Stomach (tissue), 9 donors: ENCODE measurements around the gene SMCO4. TPM values are rescaled to one million over a fixed set of nuclear protein-coding genes. Genes with fewer than 3 reads are reported as not detected.

ENCODE experiments used
- DNase-seq, 2 donors: peaks; one replicate each; pipeline versions ENCODE4 v3.0.0 to v3.0.0-alpha.2; 2013 to 2019
- H3K27ac ChIP-seq, 5 donors: fragments of 200-600 bp in 4 of 5; sonication (generic) in 4 of 5; one replicate each; pipeline ENCODE4 v1.5.1; 2013 to 2019; ENCODE audit warnings: mild to moderate bottlenecking in 1 of 5, moderate library complexity in 1 of 5
- H3K27me3 ChIP-seq, 3 donors: fragments of 200-600 bp; sonication (generic); one replicate each; pipeline ENCODE4 v1.5.1; 2017 to 2019; ENCODE audit warnings: mixed run types in 1 of 3
- H3K36me3 ChIP-seq, 4 donors: fragments of 200-600 bp; sonication (generic); 1 replicate in 3 of 4; 2 replicates in 1 of 4; pipeline ENCODE4 v1.5.1; 2016 to 2019
- H3K4me1 ChIP-seq, 4 donors: fragments of 200-600 bp; sonication (generic); one replicate each; pipeline ENCODE4 v1.5.1; 2016 to 2019
- H3K4me3 ChIP-seq, 4 donors: fragments of 200-600 bp; sonication (generic) in 3 of 4; one replicate each; pipeline ENCODE4 v1.5.1; 2016 to 2019; ENCODE audit warnings: mild to moderate bottlenecking in 1 of 4
- H3K9me3 ChIP-seq, 4 donors: fragments of 200-600 bp; sonication (generic); one replicate each; pipeline ENCODE4 v1.5.1; 2016 to 2019
- CTCF ChIP-seq, 7 experiments: fragments of 450-650 bp in 4 of 7; fragments of 200-600 bp in 3 of 7; sonication (generic) in 3 of 7; IDR thresholded peaks; one replicate each; pipeline ENCODE4 v1.5.1; 2016 to 2019; ENCODE audit warnings: antibody characterized with exemption in 7 of 7, control low read depth in 2 of 7, mild to moderate bottlenecking in 1 of 7
- EP300 ChIP-seq: sonication (generic); formaldehyde crosslinking; IDR thresholded peaks from one replicate; pipeline ENCODE4 v1.6.1; 2017; ENCODE audit warnings: antibody characterized with exemption
- POLR2A ChIP-seq, 4 donors: fragments of 450-650 bp; IDR thresholded peaks; one replicate each; pipeline ENCODE4 v1.6.1; 2016; ENCODE audit warnings: antibody characterized with exemption in 4 of 4, control low read depth in 2 of 4, mild to moderate bottlenecking in 1 of 4, moderate library complexity in 1 of 4
- POLR2AphosphoS5 ChIP-seq, 3 donors: sonication (generic); formaldehyde crosslinking; IDR thresholded peaks; one replicate each; pipeline ENCODE4 v1.6.1; 2016; ENCODE audit warnings: antibody characterized with exemption in 3 of 3
- WGBS, 5 donors: extraction: QIAGEN DNeasy Blood & Tissue Kit in 3 of 5; methylation state at CpG; one replicate each; pipeline versions ENCODE4 v1.1.5 to v1.1.7; 2013 to 2018; 5-methylcytosine and 5-hydroxymethylcytosine counted together
- intact Hi-C: fragments of 100-400 bp; cut with DNase I; formaldehyde crosslinking; loops from one replicate; pipeline ENCODE4 v1.15.1; 2023; ENCODE audit warnings: low total_unique reads
- polyA plus RNA-seq, 3 donors: library from polyadenylated mRNA; stranded (reverse); fragments of 200-250 nt; gene quantifications; one replicate each; pipeline ENCODE4 v1.2.3, GENCODE V29; 2013
- total RNA-seq, 5 donors: library from RNA; depleted of rRNA; stranded (reverse); fragments of >200 nt; gene quantifications; one replicate each; pipeline versions ENCODE4 v1.1.0 to v1.2.3, GENCODE V29; 2014 to 2016
- donor health status: healthy with polysubstance abuse.
- donor health status: Bipolar disorder and iron deficiency.
- donor health status: healthy.

Gene SMCO4
- total and polyA plus RNA-seq, 8 donors = 2.9 to 306 (median 25.1) TPM; not detected in 1

GRCh38 chr11:93524858-93525257 lies 18.3 kb downstream of the SMCO4 start:
- H3K27ac ChIP-seq = peak overlapping the region in 2 of 5 donors; percentile 8 to 44

DNA sequence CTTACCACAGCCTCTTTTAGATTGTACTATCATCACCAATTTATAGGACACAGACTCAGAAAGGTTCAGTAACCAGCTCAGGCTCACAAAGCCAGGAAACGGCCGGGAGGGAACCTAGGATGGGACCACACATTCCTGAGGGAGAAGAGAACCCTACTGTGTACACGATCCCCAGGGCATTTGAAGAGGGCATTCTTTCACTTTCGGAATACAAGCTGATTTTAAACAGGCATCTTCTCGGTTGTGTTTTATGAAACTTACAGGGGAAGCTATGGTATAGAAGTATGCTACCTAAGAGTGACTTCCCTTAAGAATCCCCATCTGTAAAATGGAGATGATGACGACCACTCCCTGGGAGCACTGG lies 19.0 kb downstream of the SMCO4 start:
- peak overlapping the region in 2 of 5 donors; percentile 8 to 44 for H3K27ac ChIP-seq

More at GRCh38 chr11:93524858-93525257, 18.3 kb downstream of the SMCO4 start:
- H3K4me3 ChIP-seq = no peak overlapping the region
- WGBS, 5 donors = 77 to 95% (median 86%) methylated on average over 2 of the region's 2 CpGs
- no peak for TF ChIP-seq EP300
- TF ChIP-seq CTCF (IDR thresholded peaks at IDR 0.05) = no peak
- no peak for TF ChIP-seq POLR2AphosphoS5 (IDR thresholded peaks at IDR 0.05)
- TF ChIP-seq POLR2A (IDR thresholded peaks at IDR 0.05) = no peak
- H3K36me3 ChIP-seq = no peaks in the 10 kb centered on the region
- H3K27me3 ChIP-seq = no peaks in the 10 kb centered on the region
- no peaks in the 10 kb centered on the region for H3K9me3 ChIP-seq
- H3K4me1 ChIP-seq = peaks cover 34 to 67% (median 52%) of the 10 kb centered on the region in 4 donors
- intact Hi-C loops = no loop called here
- DNase-seq = no peak

GRCh38 chr11:93520726-93521509 lies 22.3 kb downstream of the SMCO4 start:
- H3K27me3 ChIP-seq = no peaks in the 10 kb centered on the region
- WGBS, 5 donors = 58 to 62% (median 61%) methylated on average over 5 of the region's 5 CpGs
- TF ChIP-seq POLR2AphosphoS5 (IDR thresholded peaks at IDR 0.05) (no peak), EP300 (no peak), CTCF (IDR thresholded peaks at IDR 0.05) (no peak), POLR2A (IDR thresholded peaks at IDR 0.05) (no peak)
- H3K9me3 ChIP-seq = no peaks in the 10 kb centered on the region
- H3K4me3 ChIP-seq = no peak overlapping the region
- intact Hi-C loops = no loop called here
- no peaks in the 10 kb centered on the region for H3K36me3 ChIP-seq
- H3K4me1 ChIP-seq = peaks cover 12 to 43% (median 20%) of the 10 kb centered on the region in 4 donors
- no peak overlapping the region for H3K27ac ChIP-seq
- no peak for DNase-seq

More for the DNA sequence above, 19.0 kb downstream of the SMCO4 start:
- Histone ChIP-seq H3K36me3 (no peaks in the 10 kb centered on the region), H3K27me3 (no peaks in the 10 kb centered on the region), H3K4me3 (no peak overlapping the region), H3K4me1 (peaks cover 27 to 67% (median 45%) of the 10 kb centered on the region in 4 donors), H3K9me3 (no peaks in the 10 kb centered on the region)
- 69 to 79% (median 75%) methylated on average over 6 of the region's 6 CpGs for WGBS, 5 donors
- intact Hi-C loops = no loop called here
- no peak for TF ChIP-seq CTCF (IDR thresholded peaks at IDR 0.05)
- TF ChIP-seq POLR2A (IDR thresholded peaks at IDR 0.05) = no peak
- no peak for TF ChIP-seq EP300
- TF ChIP-seq POLR2AphosphoS5 (IDR thresholded peaks at IDR 0.05) = no peak
- no peak for DNase-seq

- Histone ChIP-seq H3K4me3 (no peak overlapping the region), H3K9me3 (no peaks in the 10 kb centered on the region), H3K27ac (no peak overlapping the region), H3K36me3 (no peaks in the 10 kb centered on the region), H3K4me1 (peaks cover 0 to 30% (median 8%) of the 10 kb centered on the region in 4 donors), H3K27me3 (no peaks in the 10 kb centered on the region)
- intact Hi-C loops = no loop called here
- no peak for TF ChIP-seq POLR2A (IDR thresholded peaks at IDR 0.05)
- no peak for TF ChIP-seq EP300
- TF ChIP-seq CTCF (IDR thresholded peaks at IDR 0.05) = no peak
- TF ChIP-seq POLR2AphosphoS5 (IDR thresholded peaks at IDR 0.05) = no peak
- WGBS, 5 donors = 70 to 100% (median 96%) methylated on average over 1 of the region's 1 CpG
- no peak for DNase-seq
These were observed 24.0 kb downstream of the SMCO4 start for GRCh38 chr11:93519179-93519578.
